Effector CD4-positive, alpha-beta T cell (primary cell): Measurements from ENCODE around the gene DTNB.
A peak's percentile ranks its signal among the peaks of the same experiment; 100 is the strongest.

Source experiments
- DNase-seq: peaks from one replicate; pipeline ENCODE4 v3.0.0-alpha.2; 2020

DTNB gene

GRCh38 chr2:25380023-25380422 lies 293.4 kb downstream of the DTNB start:
- DNase-seq = no peak

GRCh38 chr2:25379535-25379934 lies 293.8 kb downstream of the DTNB start:
- no peak for DNase-seq

DNA sequence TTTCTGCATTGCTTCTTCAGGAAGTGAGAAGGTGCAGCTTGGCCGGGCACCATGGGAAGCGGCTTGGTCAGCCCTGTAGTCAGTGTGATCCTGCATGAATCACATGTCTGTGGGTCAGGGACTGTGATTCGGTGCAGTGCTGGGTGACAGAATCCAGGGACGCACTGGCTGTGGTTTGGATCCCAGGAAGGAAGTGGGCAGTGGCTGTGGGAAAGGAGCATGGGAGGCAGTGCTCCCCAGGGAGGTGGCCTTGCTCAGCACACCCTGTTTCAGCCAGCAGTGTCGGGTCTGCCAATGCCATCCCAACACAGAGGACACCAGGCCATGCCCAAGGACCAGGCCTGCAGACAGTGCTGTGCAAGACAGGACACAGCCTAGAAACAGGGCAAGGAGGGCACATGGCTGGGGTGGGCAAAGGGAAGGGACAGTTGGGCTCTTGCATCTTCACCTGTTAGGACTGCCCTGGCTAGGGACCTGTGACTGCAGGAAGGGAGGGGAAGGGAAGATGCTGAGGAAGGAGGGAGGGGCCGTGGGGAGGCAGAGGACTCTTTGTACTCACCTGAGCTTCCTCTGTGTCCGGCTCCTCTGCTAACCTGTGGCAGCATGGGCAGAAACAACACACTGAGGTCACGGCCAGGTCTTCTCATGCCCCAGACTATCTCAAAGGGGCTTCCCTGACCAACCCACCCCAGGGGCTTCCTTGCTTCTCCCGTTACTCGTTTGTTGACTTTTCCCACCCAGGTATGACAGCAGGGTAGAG lies 294.5 kb downstream of the DTNB start:
- no peak for DNase-seq

GRCh38 chr2:25377822-25378421 lies 295.5 kb downstream of the DTNB start:
- no peak for DNase-seq

DNA sequence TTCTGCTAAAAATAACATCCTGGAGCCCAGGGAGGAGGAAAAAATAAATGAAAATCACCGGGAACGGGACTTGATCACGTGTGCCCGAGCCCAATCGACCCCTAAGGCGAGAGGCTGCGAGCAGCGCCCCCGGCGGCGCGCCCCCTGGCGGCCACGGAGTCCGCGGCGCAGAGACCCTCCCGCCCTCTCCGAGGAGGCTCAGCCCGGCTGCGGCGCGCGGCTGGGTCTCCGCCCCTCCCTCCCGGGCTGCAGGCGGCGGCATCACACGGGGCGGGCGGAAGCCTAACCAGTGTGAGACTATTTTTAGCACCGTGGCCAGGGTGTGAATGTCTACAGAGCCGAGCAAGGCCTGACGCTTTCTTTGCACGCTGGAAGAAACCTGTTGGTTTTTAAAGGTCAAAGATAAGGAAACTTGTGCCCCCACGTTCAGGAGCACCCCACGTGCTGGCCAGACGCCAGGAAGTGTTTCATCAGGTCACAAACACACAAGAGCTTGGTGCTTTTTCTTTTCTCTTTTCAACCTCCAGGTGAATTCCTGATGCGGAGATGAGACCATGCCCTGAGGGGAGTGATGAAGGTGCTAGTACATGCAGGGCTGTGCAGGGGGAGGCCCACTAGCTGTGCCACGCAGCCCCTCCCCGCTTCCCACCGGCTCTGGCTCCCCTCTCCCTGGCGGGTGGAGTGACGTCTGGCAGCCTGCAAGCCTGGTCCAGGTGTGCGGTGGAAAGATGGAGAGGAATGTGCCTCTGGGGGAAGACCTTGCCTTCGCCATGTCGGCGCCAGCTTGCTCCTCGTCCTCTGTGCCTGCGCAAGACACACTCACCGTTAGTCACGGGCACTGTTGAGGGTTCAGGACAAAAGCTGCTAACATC lies 296.4 kb downstream of the DTNB start:
- peak; percentile 85 for DNase-seq

GRCh38 chr2:25375989-25376545 lies 297.3 kb downstream of the DTNB start:
- no peak for DNase-seq

- no peak for DNase-seq
Observed at GRCh38 chr2:25375371-25375988, 297.9 kb downstream of the DTNB start.

GRCh38 chr2:25374827-25375226 lies 298.6 kb downstream of the DTNB start:
- no peak for DNase-seq

GRCh38 chr2:25374411-25374810 lies 299.0 kb downstream of the DTNB start:
- no peak for DNase-seq

- no peak for DNase-seq
Observed at GRCh38 chr2:25373269-25373981, 300.0 kb downstream of the DTNB start.

DNA sequence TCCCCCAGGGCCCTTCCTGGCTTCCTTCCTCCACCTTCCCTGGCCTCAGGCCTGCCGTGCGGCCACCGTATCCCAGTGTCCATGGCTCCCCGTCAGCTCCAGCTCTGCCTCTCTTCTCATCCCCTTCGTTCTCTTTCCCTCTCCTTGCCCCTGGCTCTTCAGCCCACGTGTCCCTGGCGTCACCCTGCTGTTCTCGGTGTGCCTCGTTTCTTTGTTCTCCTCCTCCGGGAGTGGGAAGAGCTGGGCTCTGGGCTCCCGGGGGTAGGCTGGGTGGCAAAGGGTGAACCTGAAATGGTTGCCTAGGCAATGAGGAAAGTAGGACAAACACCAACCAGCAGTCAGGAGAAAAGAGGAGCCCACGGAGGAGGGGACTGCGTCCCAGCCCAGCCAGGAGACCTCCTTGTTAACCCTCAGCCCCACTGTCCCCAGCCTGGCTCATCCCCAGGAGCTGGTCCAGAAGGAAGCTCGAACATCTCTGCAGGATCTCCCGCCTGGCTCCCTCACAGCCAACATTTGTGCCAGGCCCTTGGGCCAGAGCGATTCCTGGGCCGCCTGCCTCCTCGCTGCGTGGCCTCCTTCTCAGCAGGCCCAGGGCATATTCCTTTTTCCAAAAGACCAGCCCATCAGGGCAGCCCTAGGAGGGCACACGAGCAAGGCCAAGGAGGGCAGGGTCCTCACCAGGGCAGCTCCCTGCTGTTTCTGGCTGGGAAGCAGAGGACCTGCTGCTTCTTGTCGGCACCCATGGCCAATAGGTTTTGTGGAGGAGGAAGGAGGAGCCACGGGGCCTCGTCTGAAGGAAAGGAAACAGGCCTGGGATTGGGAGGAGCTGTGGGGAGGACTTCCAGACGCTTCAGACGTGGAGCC lies 300.7 kb downstream of the DTNB start:
- no peak for DNase-seq

GRCh38 chr2:25371253-25372241 lies 301.8 kb downstream of the DTNB start:
- DNase-seq = no peak

- DNase-seq = no peak
Observed at GRCh38 chr2:25369876-25370275, 303.5 kb downstream of the DTNB start.

- no peak for DNase-seq
Observed at GRCh38 chr2:25369439-25369838, 303.9 kb downstream of the DTNB start.

GRCh38 chr2:25368660-25369059 lies 304.7 kb downstream of the DTNB start:
- no peak for DNase-seq

DNA sequence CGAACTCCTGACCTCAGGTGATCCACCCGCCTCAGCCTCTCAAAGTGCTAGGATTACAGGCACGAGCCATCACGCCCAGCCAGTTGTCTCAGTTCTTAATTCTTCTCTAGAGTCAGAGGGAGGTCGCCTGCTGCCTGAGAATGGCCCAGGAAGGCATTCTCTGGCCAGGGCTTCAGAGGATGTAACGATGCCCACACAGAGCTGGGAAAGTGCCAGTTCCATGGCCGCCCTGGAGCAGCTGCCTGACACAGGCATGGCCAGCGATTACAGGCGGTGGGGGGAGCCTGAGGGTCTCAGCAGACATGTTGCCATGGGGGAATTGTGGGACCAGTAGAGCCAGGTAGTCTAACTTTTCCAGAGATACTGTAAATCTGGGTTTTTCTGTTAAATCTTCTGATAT lies 306.1 kb downstream of the DTNB start:
- no peak for DNase-seq

DNA sequence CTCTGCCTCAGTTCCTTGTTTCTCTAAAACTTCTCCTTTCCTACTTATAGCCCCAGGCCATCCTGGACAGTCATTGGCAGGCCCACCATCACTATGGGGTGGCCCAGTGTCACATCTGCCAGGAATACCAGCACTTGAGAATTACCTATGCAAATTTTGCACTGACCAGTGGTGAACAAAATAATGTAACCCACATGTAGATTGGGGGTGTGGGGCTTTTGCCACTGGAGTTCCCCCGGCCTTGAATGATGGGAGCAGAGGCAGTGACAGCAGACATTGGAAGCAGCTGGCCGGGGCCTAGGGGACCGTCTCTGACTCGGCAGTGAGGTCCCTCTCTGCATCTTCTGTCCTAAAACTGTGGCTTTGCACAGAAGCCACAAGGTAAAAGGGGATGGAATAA lies 306.7 kb downstream of the DTNB start:
- no peak for DNase-seq

GRCh38 chr2:25365241-25365640 lies 308.1 kb downstream of the DTNB start:
- DNase-seq = no peak

GRCh38 chr2:25363733-25364132 lies 309.6 kb downstream of the DTNB start:
- DNase-seq = no peak
